ACC112 (cell line): ENCODE measurements around the gene MDGA2.
"Not testable (repeated sequence)": the region's sequence is repeated elsewhere in the genome, so short reads cannot be mapped to it uniquely, and the experiment has no call there.

ENCODE experiments used
- H2AFZ ChIP-seq: fragments of 200-600 bp; sonication (generic); one replicate; pipeline ENCODE4 v1.6.0; 2017; ENCODE audit warnings: antibody characterized with exemption, low read length; ENCODE audit not compliant: unreplicated experiment
- H3K27ac ChIP-seq: fragments of 200-600 bp; sonication (generic); 2 replicates; pipeline ENCODE4 v1.5.1; 2014; ENCODE audit warnings: low read depth, mild to moderate bottlenecking, antibody characterized with exemption, low read length, moderate library complexity
- H3K27me3 ChIP-seq: fragments of 200-600 bp; sonication (generic); 2 replicates; pipeline ENCODE4 v1.6.1; 2014; ENCODE audit warnings: mild to moderate bottlenecking, antibody characterized with exemption, low read length, moderate library complexity, mixed read lengths; ENCODE audit not compliant: insufficient read depth
- H3K36me3 ChIP-seq: fragments of 200-600 bp; sonication (generic); 2 replicates; pipeline ENCODE4 v1.6.1; 2016; ENCODE audit warnings: mild to moderate bottlenecking, antibody characterized with exemption, low read length, moderate library complexity, mixed read lengths; ENCODE audit not compliant: insufficient read depth
- H3K4me1 ChIP-seq: fragments of 200-600 bp; sonication (generic); one replicate; pipeline ENCODE4 v1.6.1; 2016; ENCODE audit warnings: low read length, mixed read lengths; ENCODE audit not compliant: insufficient read depth, unreplicated experiment, control insufficient read depth
- H3K4me3 ChIP-seq: fragments of 200-600 bp; sonication (generic); 2 replicates; pipeline ENCODE4 v1.5.1; 2014; ENCODE audit warnings: mild to moderate bottlenecking, low read depth, low read length
- H3K79me2 ChIP-seq: fragments of 200-600 bp; sonication (generic); one replicate; pipeline ENCODE4 v1.6.0; 2016; ENCODE audit warnings: low read length; ENCODE audit not compliant: control insufficient read depth, unreplicated experiment, insufficient read depth

Gene MDGA2

DNA sequence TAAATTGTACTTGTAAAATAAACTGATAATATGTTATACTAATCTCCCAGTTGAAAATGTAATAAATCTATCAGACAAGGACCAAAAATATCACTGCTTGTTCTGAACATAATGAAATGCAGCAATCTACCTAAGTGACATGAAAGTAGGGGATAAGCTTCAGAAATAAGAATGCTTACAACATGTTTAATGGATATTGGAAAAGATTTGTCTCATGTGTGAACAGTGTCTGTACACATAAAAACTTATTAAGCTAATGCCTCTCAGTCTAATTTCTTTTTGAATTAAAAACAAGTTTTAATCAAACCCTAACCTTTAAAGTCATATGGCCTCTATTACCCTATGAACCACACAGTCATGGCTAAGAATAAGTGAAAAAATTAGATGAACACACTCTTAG lies 465.3 kb downstream of the MDGA2 start:
- no peaks in the 10 kb centered on the region for H3K36me3 ChIP-seq
- H2AFZ ChIP-seq = no peak overlapping the region
- H3K4me3 ChIP-seq = no peak overlapping the region
- no peak overlapping the region for H3K27ac ChIP-seq
- no peaks in the 10 kb centered on the region for H3K27me3 ChIP-seq
- no peaks in the 10 kb centered on the region for H3K79me2 ChIP-seq
- H3K4me1 ChIP-seq = no peaks in the 10 kb centered on the region

DNA sequence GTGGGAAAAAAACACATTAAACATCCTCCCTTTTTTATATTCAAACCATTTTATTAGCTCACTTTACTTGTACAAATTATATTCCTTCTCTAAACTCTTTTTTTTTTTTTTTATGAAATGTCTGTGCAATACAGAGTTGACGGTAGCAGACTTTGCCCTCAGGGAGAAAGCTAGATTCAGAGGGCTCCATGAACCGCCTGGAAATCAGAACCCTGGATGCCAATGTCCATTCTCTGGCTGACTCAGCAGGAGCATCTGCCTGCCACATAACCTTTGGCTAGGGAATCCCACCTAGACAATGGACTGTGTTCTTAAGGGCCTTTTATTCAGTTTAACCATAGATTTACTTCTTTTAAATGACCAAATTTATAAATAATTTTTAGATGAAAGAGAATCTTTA lies 467.0 kb downstream of the MDGA2 start:
- H3K27me3 ChIP-seq = no peaks in the 10 kb centered on the region
- no peaks in the 10 kb centered on the region for H3K36me3 ChIP-seq
- no peak overlapping the region for H2AFZ ChIP-seq
- no peaks in the 10 kb centered on the region for H3K79me2 ChIP-seq
- H3K4me1 ChIP-seq = no peaks in the 10 kb centered on the region
- no peak overlapping the region for H3K4me3 ChIP-seq
- H3K27ac ChIP-seq = no peak overlapping the region

- H3K4me3 ChIP-seq = no peak overlapping the region
Observed at GRCh38 chr14:47207617-47208016, 467.8 kb downstream of the MDGA2 start.

GRCh38 chr14:47200740-47201139 lies 474.7 kb downstream of the MDGA2 start:
- Histone ChIP-seq H2AFZ (no peak overlapping the region), H3K27ac (no peak overlapping the region), H3K27me3 (no peaks in the 10 kb centered on the region), H3K79me2 (no peaks in the 10 kb centered on the region), H3K4me3 (no peak overlapping the region), H3K36me3 (no peaks in the 10 kb centered on the region), H3K4me1 (no peaks in the 10 kb centered on the region)

More at GRCh38 chr14:47207617-47208016, 467.8 kb downstream of the MDGA2 start:
- H3K27me3 ChIP-seq = no peaks in the 10 kb centered on the region
- H3K79me2 ChIP-seq = no peaks in the 10 kb centered on the region
- no peaks in the 10 kb centered on the region for H3K4me1 ChIP-seq
- H3K27ac ChIP-seq = no peak overlapping the region
- H3K36me3 ChIP-seq = no peaks in the 10 kb centered on the region
- no peak overlapping the region for H2AFZ ChIP-seq

- no peak overlapping the region for H2AFZ ChIP-seq
- no peaks in the 10 kb centered on the region for H3K36me3 ChIP-seq
- H3K4me1 ChIP-seq = no peaks in the 10 kb centered on the region
- H3K79me2 ChIP-seq = no peaks in the 10 kb centered on the region
- H3K27me3 ChIP-seq = no peaks in the 10 kb centered on the region
- H3K27ac ChIP-seq = no peak overlapping the region
- no peak overlapping the region for H3K4me3 ChIP-seq
Observed at GRCh38 chr14:47195582-47195981, 479.8 kb downstream of the MDGA2 start.

GRCh38 chr14:47194055-47194454 lies 481.4 kb downstream of the MDGA2 start:
- no peak overlapping the region for H2AFZ ChIP-seq
- H3K4me3 ChIP-seq = no peak overlapping the region
- no peaks in the 10 kb centered on the region for H3K27me3 ChIP-seq
- H3K79me2 ChIP-seq = no peaks in the 10 kb centered on the region
- H3K4me1 ChIP-seq = no peaks in the 10 kb centered on the region
- no peak overlapping the region for H3K27ac ChIP-seq
- H3K36me3 ChIP-seq = no peaks in the 10 kb centered on the region

DNA sequence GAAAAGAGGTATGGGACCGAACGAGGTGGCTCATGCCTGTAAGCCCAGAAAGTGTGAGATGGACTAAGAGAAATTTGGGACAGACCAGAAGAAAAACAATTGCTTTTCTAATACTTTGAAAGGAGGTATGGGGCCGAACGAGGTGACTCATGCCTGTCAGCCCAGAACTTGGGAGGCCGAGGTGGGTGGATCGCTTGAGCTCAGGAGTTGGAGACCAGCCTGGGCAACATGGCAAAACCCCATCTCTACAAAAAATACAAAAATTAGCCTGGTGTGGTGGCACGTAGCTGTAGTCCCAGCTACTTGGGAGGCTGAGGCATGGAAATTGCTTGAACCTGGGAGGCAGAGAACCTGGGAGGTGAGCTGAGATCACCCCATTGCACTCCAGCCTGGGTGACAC lies 483.2 kb downstream of the MDGA2 start:
- not testable (repeated sequence) for H3K27me3 ChIP-seq, H2AFZ ChIP-seq, H3K79me2 ChIP-seq, H3K36me3 ChIP-seq, H3K4me3 ChIP-seq, H3K27ac ChIP-seq, H3K4me1 ChIP-seq

GRCh38 chr14:47191700-47192099 lies 483.7 kb downstream of the MDGA2 start:
- Histone ChIP-seq H3K36me3 (no peaks in the 10 kb centered on the region), H3K27ac (no peak overlapping the region), H3K4me1 (no peaks in the 10 kb centered on the region), H3K27me3 (no peaks in the 10 kb centered on the region), H3K79me2 (no peaks in the 10 kb centered on the region), H3K4me3 (no peak overlapping the region), H2AFZ (no peak overlapping the region)

DNA sequence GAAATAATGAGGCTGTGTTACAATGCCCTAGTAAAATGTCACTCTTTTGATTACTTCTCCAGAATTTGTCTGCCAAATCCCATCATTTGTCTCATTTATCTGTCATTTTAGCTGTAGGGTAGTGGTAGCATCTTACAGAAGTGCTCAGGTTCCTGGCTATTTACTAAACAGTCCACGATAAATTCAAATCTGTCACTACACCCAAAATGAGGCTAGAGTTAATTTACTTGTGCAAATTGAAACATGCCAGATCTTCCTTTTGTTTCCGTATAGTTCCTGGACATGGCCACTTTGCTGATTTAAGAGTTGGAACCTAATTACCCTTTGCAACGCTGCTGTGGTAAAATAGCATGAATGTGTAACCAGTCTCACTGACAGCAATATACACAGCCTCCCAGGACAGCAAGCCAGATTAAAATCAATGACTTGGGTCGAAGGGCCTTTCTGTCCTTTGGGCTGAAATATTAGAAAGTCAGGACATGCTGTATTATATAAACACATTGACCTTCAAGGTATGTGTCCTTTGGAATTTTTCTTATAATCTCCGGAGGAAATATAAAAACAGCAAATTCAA lies 485.4 kb downstream of the MDGA2 start:
- Histone ChIP-seq H3K4me3 (no peak overlapping the region), H3K4me1 (no peaks in the 10 kb centered on the region), H3K79me2 (no peaks in the 10 kb centered on the region), H3K27me3 (no peaks in the 10 kb centered on the region), H2AFZ (no peak overlapping the region), H3K36me3 (no peaks in the 10 kb centered on the region), H3K27ac (no peak overlapping the region)

GRCh38 chr14:47186486-47186885 lies 488.9 kb downstream of the MDGA2 start:
- no peak overlapping the region for H3K27ac ChIP-seq
- H3K27me3 ChIP-seq = no peaks in the 10 kb centered on the region
- no peaks in the 10 kb centered on the region for H3K36me3 ChIP-seq
- H3K4me1 ChIP-seq = no peaks in the 10 kb centered on the region
- H2AFZ ChIP-seq = no peak overlapping the region
- H3K79me2 ChIP-seq = no peaks in the 10 kb centered on the region
- H3K4me3 ChIP-seq = no peak overlapping the region

GRCh38 chr14:47179906-47180305 lies 495.5 kb downstream of the MDGA2 start:
- no peaks in the 10 kb centered on the region for H3K27me3 ChIP-seq
- no peak overlapping the region for H2AFZ ChIP-seq
- H3K4me1 ChIP-seq = no peaks in the 10 kb centered on the region
- no peaks in the 10 kb centered on the region for H3K79me2 ChIP-seq
- no peak overlapping the region for H3K27ac ChIP-seq
- H3K36me3 ChIP-seq = no peaks in the 10 kb centered on the region
- no peak overlapping the region for H3K4me3 ChIP-seq
